ENCODE data around the gene SLC15A1. TPM values are rescaled to one million over a fixed set of nuclear protein-coding genes. Genes with fewer than 3 reads are reported as not detected.
A peak's percentile ranks its signal among the peaks of the same experiment; 100 is the strongest.
"Not testable (repeated sequence)": the region's sequence is repeated elsewhere in the genome, so short reads cannot be mapped to it uniquely, and the experiment has no call there.

Gene SLC15A1
- total and polyA plus RNA-seq, 3 experiments from 2014 or later, result not detected

DNA sequence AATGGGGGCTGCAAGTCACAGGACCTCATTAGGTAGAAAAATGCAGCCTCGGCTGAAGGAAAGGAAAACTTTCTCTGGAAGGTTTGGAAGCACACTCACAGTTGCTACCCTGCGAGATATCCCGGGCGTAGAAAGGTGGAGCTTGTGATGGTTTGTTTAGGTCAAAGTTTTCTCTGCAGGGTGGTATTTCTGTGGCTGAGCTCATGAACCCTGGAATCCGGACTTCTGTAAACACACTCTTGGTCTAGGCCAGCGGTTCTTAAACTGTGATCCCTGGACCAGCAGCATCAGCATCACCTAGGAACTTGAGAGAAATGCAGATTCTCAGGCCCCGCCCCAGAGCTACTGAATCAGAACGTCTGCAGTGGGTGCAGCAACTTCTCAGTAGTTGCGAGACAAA lies 3.3 kb upstream of the SLC15A1 start:
- CTCF ChIA-PET, result no interaction called here

DNA sequence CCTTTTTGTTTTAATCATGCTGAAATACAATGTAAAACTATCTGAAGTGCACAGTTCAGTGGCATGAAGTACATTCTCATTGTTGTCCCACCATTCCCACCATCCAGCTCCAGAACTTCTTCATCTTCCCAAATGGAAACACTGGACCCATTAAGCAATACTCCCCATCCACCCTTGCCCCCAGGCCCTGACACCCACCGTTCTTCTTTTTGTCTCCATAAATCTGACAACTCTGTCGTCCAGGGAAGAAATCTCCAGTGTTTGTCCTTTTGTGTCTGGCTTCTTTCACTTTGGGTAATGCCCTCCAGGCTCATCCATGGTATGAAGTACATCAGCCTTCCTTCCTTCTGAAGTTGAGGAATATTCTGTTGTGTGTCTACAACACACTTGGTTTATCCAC lies 2.6 kb upstream of the SLC15A1 start:
- DNase-seq, result no peak
- CTCF ChIA-PET, result no interaction called here
- H3K36me3 ChIP-seq (ENCODE audit: insufficient read depth, low read length), result no peaks in the 10 kb centered on the region
- H3K4me3 ChIP-seq (ENCODE audit: low read length), result no peak overlapping the region
- H3K27me3 Mint-ChIP-seq, result peaks cover 55 to 66% of the 10 kb centered on the region in 2 donors
- no peak overlapping the region for H3K27ac Mint-ChIP-seq
- peaks cover 0 to 7% (median 3%) of the 10 kb centered on the region in 3 donors for H3K4me1 Mint-ChIP-seq
- H3K4me1 ChIP-seq (ENCODE audit: insufficient read depth, low read length), result no peaks in the 10 kb centered on the region
- H3K4me3 Mint-ChIP-seq, result no peak overlapping the region
- no peak overlapping the region for H3K27ac ChIP-seq (ENCODE audit: low read depth, low read length)
- H3K36me3 Mint-ChIP-seq, result peaks cover 0 to 5% (median 3%) of the 10 kb centered on the region in 3 donors
- no peaks in the 10 kb centered on the region for H3K9me3 ChIP-seq (ENCODE audit: low read length)
- POLR2A ChIA-PET, result no interaction called here
- H3K27me3 ChIP-seq (ENCODE audit: insufficient read depth, low read length, poor library complexity, severe bottlenecking), result peaks cover 17% of the 10 kb centered on the region
- H3K9me3 Mint-ChIP-seq, result peaks cover 0 to 31% (median 23%) of the 10 kb centered on the region in 5 donors

More for the DNA sequence above, 3.3 kb upstream of the SLC15A1 start:
- Mint-ChIP-seq H3K4me3 (no peak overlapping the region), H3K9me3 (peaks cover 5 to 36% (median 29%) of the 10 kb centered on the region in 5 donors), H3K4me1 (peaks cover 0 to 7% (median 3%) of the 10 kb centered on the region in 3 donors), H3K27ac (no peak overlapping the region), H3K36me3 (peaks cover 0 to 5% (median 3%) of the 10 kb centered on the region in 3 donors), H3K27me3 (peaks cover 48 to 62% of the 10 kb centered on the region in 2 donors)
- Histone ChIP-seq H3K4me1 (ENCODE audit: insufficient read depth, low read length) (no peaks in the 10 kb centered on the region), H3K9me3 (ENCODE audit: low read length) (no peaks in the 10 kb centered on the region), H3K27me3 (ENCODE audit: insufficient read depth, low read length, poor library complexity, severe bottlenecking) (peaks cover 17% of the 10 kb centered on the region), H3K36me3 (ENCODE audit: insufficient read depth, low read length) (no peaks in the 10 kb centered on the region), H3K27ac (ENCODE audit: low read depth, low read length) (no peak overlapping the region), H3K4me3 (ENCODE audit: low read length) (no peak overlapping the region)
- no peak for DNase-seq
- POLR2A ChIA-PET, result no interaction called here

GRCh38 chr13:98754468-98754867 lies 2.0 kb upstream of the SLC15A1 start:
- DNase-seq; H3K9me3 ChIP-seq (ENCODE audit: low read length); H3K4me1 ChIP-seq (ENCODE audit: insufficient read depth, low read length); H3K36me3 Mint-ChIP-seq; POLR2A ChIA-PET; H3K36me3 ChIP-seq (ENCODE audit: insufficient read depth, low read length); H3K4me3 Mint-ChIP-seq; H3K27ac ChIP-seq (ENCODE audit: low read depth, low read length); H3K4me3 ChIP-seq (ENCODE audit: low read length); H3K27ac Mint-ChIP-seq; CTCF ChIA-PET; H3K4me1 Mint-ChIP-seq: not testable (repeated sequence)
- peaks cover 20% of the 10 kb centered on the region for H3K27me3 ChIP-seq (ENCODE audit: insufficient read depth, low read length, poor library complexity, severe bottlenecking)
- peaks cover 0 to 27% (median 23%) of the 10 kb centered on the region in 5 donors for H3K9me3 Mint-ChIP-seq
- H3K27me3 Mint-ChIP-seq, result peaks cover 60 to 67% of the 10 kb centered on the region in 2 donors

- POLR2A ChIA-PET, result no interaction called here
- no peaks in the 10 kb centered on the region for H3K9me3 ChIP-seq (ENCODE audit: low read length)
- CTCF ChIA-PET, result no interaction called here
Measured at GRCh38 chr13:98751861-98752466, 508 bp downstream of the SLC15A1 start.

DNA sequence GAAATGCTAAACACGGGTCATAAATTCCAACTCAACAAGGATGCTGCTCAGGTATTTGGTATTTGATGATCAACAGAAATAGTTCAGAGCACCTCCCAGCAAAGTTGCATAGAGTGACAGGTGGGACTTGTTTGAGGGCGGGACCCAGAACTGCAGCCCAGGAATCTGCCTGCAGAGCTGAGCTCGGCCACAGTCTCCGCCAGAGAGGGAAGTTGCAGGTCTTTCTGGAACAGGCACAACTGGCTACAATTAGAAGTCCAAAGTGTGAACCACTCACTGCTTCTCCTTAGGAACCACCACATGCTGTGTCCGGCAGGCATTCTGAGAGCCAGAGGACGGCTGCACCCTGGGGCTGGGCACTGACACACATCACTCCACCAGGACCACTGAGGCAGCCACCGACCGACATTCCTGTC lies 1.1 kb downstream of the SLC15A1 start:
- no peak for DNase-seq
- Mint-ChIP-seq H3K27me3 (peaks cover 61 to 62% of the 10 kb centered on the region in 2 donors), H3K4me1 (peaks cover 0 to 7% (median 3%) of the 10 kb centered on the region in 3 donors), H3K9me3 (peaks cover 0 to 25% (median 23%) of the 10 kb centered on the region in 5 donors), H3K4me3 (no peak overlapping the region), H3K27ac (peak overlapping the region in 1 of 8 donors; percentile 60), H3K36me3 (peaks cover 0 to 5% (median 3%) of the 10 kb centered on the region in 3 donors)
- H3K27ac ChIP-seq (ENCODE audit: low read depth, low read length), result no peak overlapping the region
- H3K9me3 ChIP-seq (ENCODE audit: low read length), result no peaks in the 10 kb centered on the region
- no peaks in the 10 kb centered on the region for H3K36me3 ChIP-seq (ENCODE audit: insufficient read depth, low read length)
- H3K4me3 ChIP-seq (ENCODE audit: low read length), result no peak overlapping the region
- H3K27me3 ChIP-seq (ENCODE audit: insufficient read depth, low read length, poor library complexity, severe bottlenecking), result peaks cover 21% of the 10 kb centered on the region
- CTCF ChIA-PET, result no interaction called here
- no peaks in the 10 kb centered on the region for H3K4me1 ChIP-seq (ENCODE audit: insufficient read depth, low read length)
- POLR2A ChIA-PET, result no interaction called here

More at GRCh38 chr13:98751861-98752466, 508 bp downstream of the SLC15A1 start:
- H3K27me3 Mint-ChIP-seq, result peaks cover 63 to 67% of the 10 kb centered on the region in 2 donors
- peak overlapping the region in 1 of 7 donors; percentile 13 for H3K4me3 Mint-ChIP-seq
- Histone ChIP-seq H3K27me3 (ENCODE audit: insufficient read depth, low read length, poor library complexity, severe bottlenecking) (peaks cover 21% of the 10 kb centered on the region), H3K4me1 (ENCODE audit: insufficient read depth, low read length) (no peaks in the 10 kb centered on the region), H3K36me3 (ENCODE audit: insufficient read depth, low read length) (no peaks in the 10 kb centered on the region), H3K27ac (ENCODE audit: low read depth, low read length) (no peak overlapping the region), H3K4me3 (ENCODE audit: low read length) (no peak overlapping the region)
- DNase-seq, result no peak
- H3K9me3 Mint-ChIP-seq, result peaks cover 0 to 25% (median 23%) of the 10 kb centered on the region in 5 donors
- peaks cover 0 to 5% (median 3%) of the 10 kb centered on the region in 3 donors for H3K36me3 Mint-ChIP-seq
- no peak overlapping the region for H3K27ac Mint-ChIP-seq
- H3K4me1 Mint-ChIP-seq, result peaks cover 0 to 7% (median 3%) of the 10 kb centered on the region in 3 donors

DNA sequence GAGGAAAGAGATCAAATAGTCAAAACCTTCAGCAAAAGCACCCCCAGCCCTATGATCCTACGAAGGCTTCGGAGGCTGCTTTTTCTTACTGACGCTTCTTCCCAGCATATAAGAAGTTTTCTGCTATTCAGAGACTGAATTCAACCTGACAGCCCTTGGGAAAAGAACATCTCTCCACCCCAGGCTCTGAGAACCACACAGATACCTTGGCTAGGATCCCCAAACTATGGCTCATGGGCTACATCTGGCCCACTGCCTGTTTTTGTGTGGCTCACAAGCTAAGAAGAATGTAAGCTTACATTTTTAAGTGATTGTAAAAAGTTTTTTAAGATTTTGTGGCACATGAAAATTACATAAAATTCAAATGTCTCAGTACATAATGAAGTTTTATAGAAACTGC lies 3.0 kb downstream of the SLC15A1 start:
- no peaks in the 10 kb centered on the region for H3K9me3 ChIP-seq (ENCODE audit: low read length)
- Mint-ChIP-seq H3K4me3 (no peak overlapping the region), H3K4me1 (peaks cover 0 to 7% (median 3%) of the 10 kb centered on the region in 3 donors), H3K27me3 (peaks cover 48 to 49% of the 10 kb centered on the region in 2 donors), H3K9me3 (peaks cover 0 to 18% (median 15%) of the 10 kb centered on the region in 5 donors), H3K27ac (no peak overlapping the region), H3K36me3 (peaks cover 0 to 5% (median 0%) of the 10 kb centered on the region in 3 donors)
- POLR2A ChIA-PET, result no interaction called here
- no peaks in the 10 kb centered on the region for H3K4me1 ChIP-seq (ENCODE audit: insufficient read depth, low read length)
- no peak overlapping the region for H3K4me3 ChIP-seq (ENCODE audit: low read length)
- no peak overlapping the region for H3K27ac ChIP-seq (ENCODE audit: low read depth, low read length)
- DNase-seq, result no peak
- peaks cover 21% of the 10 kb centered on the region for H3K27me3 ChIP-seq (ENCODE audit: insufficient read depth, low read length, poor library complexity, severe bottlenecking)
- no peaks in the 10 kb centered on the region for H3K36me3 ChIP-seq (ENCODE audit: insufficient read depth, low read length)
- CTCF ChIA-PET, result no interaction called here

- Mint-ChIP-seq H3K36me3 (no peaks in the 10 kb centered on the region), H3K27me3 (peaks cover 34% of the 10 kb centered on the region in 2 donors), H3K4me3 (no peak overlapping the region), H3K4me1 (peaks cover 0 to 6% (median 0%) of the 10 kb centered on the region in 3 donors), H3K9me3 (peaks cover 0 to 3% (median 0%) of the 10 kb centered on the region in 5 donors), H3K27ac (no peak overlapping the region)
- no peaks in the 10 kb centered on the region for H3K4me1 ChIP-seq (ENCODE audit: insufficient read depth, low read length)
- no peaks in the 10 kb centered on the region for H3K9me3 ChIP-seq (ENCODE audit: low read length)
- H3K4me3 ChIP-seq (ENCODE audit: low read length), result no peak overlapping the region
- H3K27me3 ChIP-seq (ENCODE audit: insufficient read depth, low read length, poor library complexity, severe bottlenecking), result peaks cover 11% of the 10 kb centered on the region
- H3K27ac ChIP-seq (ENCODE audit: low read depth, low read length), result no peak overlapping the region
- no peak for DNase-seq
- H3K36me3 ChIP-seq (ENCODE audit: insufficient read depth, low read length), result no peaks in the 10 kb centered on the region
- ChIA-PET CTCF (no interaction called here), POLR2A (no interaction called here)
Measured at GRCh38 chr13:98746968-98747367, 5.5 kb downstream of the SLC15A1 start.

DNA sequence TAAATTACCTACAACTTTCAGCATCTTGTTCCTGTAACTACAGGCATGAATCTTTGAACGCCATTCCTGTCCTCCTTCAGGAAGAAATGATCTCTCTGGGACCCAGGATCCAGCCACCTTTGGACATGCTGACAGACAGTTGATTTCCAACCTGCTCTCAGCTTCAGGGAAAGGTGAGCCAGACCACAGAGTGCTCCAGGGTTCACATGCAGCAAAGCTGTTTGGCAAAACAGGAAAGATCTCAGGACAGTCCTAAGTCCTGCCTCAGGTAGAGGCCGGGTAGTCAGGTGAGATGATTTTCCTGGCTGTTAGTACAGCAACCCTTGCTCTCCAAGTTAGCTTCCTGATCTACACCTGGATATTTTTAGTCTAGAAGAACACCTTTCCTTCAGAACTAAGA lies 9.1 kb downstream of the SLC15A1 start:
- Histone ChIP-seq H3K36me3 (ENCODE audit: insufficient read depth, low read length) (no peaks in the 10 kb centered on the region), H3K27ac (ENCODE audit: low read depth, low read length) (no peak overlapping the region), H3K4me3 (ENCODE audit: low read length) (no peak overlapping the region), H3K9me3 (ENCODE audit: low read length) (no peaks in the 10 kb centered on the region), H3K4me1 (ENCODE audit: insufficient read depth, low read length) (no peaks in the 10 kb centered on the region), H3K27me3 (ENCODE audit: insufficient read depth, low read length, poor library complexity, severe bottlenecking) (no peaks in the 10 kb centered on the region)
- H3K4me1 Mint-ChIP-seq, result no peaks in the 10 kb centered on the region
- no peak overlapping the region for H3K27ac Mint-ChIP-seq
- H3K36me3 Mint-ChIP-seq, result no peaks in the 10 kb centered on the region
- DNase-seq, result no peak
- peaks cover 7 to 8% of the 10 kb centered on the region in 2 donors for H3K27me3 Mint-ChIP-seq
- no peak overlapping the region for H3K4me3 Mint-ChIP-seq
- CTCF ChIA-PET, result no interaction called here
- POLR2A ChIA-PET, result no interaction called here
- peaks cover 0 to 8% (median 6%) of the 10 kb centered on the region in 5 donors for H3K9me3 Mint-ChIP-seq

All from CD8-positive, alpha-beta memory T cell (primary cell).